ENCODE data around the gene TRIM62. TPM values are rescaled to one million over a fixed set of nuclear protein-coding genes. Genes with fewer than 3 reads are reported as not detected.
"Not testable (repeated sequence)": the region's sequence is repeated elsewhere in the genome, so short reads cannot be mapped to it uniquely, and the experiment has no call there.

TRIM62 gene
- total and polyA plus RNA-seq, 9 donors = 3.3 to 11.4 (median 5.7) TPM

GRCh38 chr1:33137800-33138199 lies 44.0 kb downstream of the TRIM62 start:
- no peak overlapping the region for H3K27ac ChIP-seq
- H3K4me1 ChIP-seq (ENCODE audit: insufficient read depth) = peaks cover 6% of the 10 kb centered on the region
- TF ChIP-seq POLR2A (IDR thresholded peaks at IDR 0.05) = no peak
- no peak for TF ChIP-seq EP300 (IDR thresholded peaks at IDR 0.05)
- peak in 2 of 3 donors; percentile 11 to 15 for TF ChIP-seq CTCF (IDR thresholded peaks at IDR 0.05)
- H3K36me3 ChIP-seq = no peaks in the 10 kb centered on the region
- no peaks in the 10 kb centered on the region for H3K9me3 ChIP-seq
- no peaks in the 10 kb centered on the region for H3K27me3 ChIP-seq
- DNase-seq = peak; percentile 37 to 64 (median 53)
- 50 to 57% (median 55%) methylated on average over 8 of the region's 8 CpGs for WGBS, 3 donors
- intact Hi-C loops (cut with DNase I) = no loop called here
- H3K4me3 ChIP-seq = no peak overlapping the region

GRCh38 chr1:33136041-33136440 lies 45.8 kb downstream of the TRIM62 start:
- intact Hi-C loops (cut with DNase I); H3K4me3 ChIP-seq; DNase-seq; H3K27me3 ChIP-seq; H3K27ac ChIP-seq; H3K4me1 ChIP-seq (ENCODE audit: insufficient read depth); H3K9me3 ChIP-seq; H3K36me3 ChIP-seq: not testable (repeated sequence)
- WGBS, 3 donors = 100% methylated on average over 1 of the region's 1 CpG

- 48 to 57% (median 52%) methylated on average over 10 of the region's 10 CpGs for WGBS, 3 donors
- intact Hi-C loops (cut with DNase I) = loop anchor here in 1 of 4 donors (5.0 kb wide), 1 partner anchor 49 kb away; the partner anchor contains the start of gene TRIM62
- H3K4me1 ChIP-seq (ENCODE audit: insufficient read depth) = peaks cover 6% of the 10 kb centered on the region
- no peak for TF ChIP-seq EP300 (IDR thresholded peaks at IDR 0.05)
- H3K27me3 ChIP-seq = no peaks in the 10 kb centered on the region
- no peak overlapping the region for H3K4me3 ChIP-seq
- no peaks in the 10 kb centered on the region for H3K9me3 ChIP-seq
- no peaks in the 10 kb centered on the region for H3K36me3 ChIP-seq
- no peak overlapping the region for H3K27ac ChIP-seq
- DNase-seq = peak in 1 of 5 donors; percentile 44
Observed at GRCh38 chr1:33133478-33134105, 48.3 kb downstream of the TRIM62 start.

- intact Hi-C loops (cut with DNase I) = loop anchor here in 1 of 4 donors (5.0 kb wide), 1 partner anchor 50 kb away; the partner anchor contains the start of gene TRIM62
- WGBS, 3 donors = 93 to 100% (median 97%) methylated on average over 2 of the region's 2 CpGs
- no peaks in the 10 kb centered on the region for H3K9me3 ChIP-seq
- no peaks in the 10 kb centered on the region for H3K36me3 ChIP-seq
- H3K27me3 ChIP-seq = no peaks in the 10 kb centered on the region
- H3K4me3 ChIP-seq = no peak overlapping the region
- no peak for DNase-seq
- TF ChIP-seq POLR2A (IDR thresholded peaks at IDR 0.05) = no peak
- no peak for TF ChIP-seq EP300 (IDR thresholded peaks at IDR 0.05)
- no peak for TF ChIP-seq CTCF (IDR thresholded peaks at IDR 0.05)
- peaks cover 8% of the 10 kb centered on the region for H3K4me1 ChIP-seq (ENCODE audit: insufficient read depth)
- H3K27ac ChIP-seq = no peak overlapping the region
Observed at GRCh38 chr1:33132549-33132948, 49.3 kb downstream of the TRIM62 start.

GRCh38 chr1:33131191-33131590 lies 50.7 kb downstream of the TRIM62 start:
- no peak for TF ChIP-seq EP300 (IDR thresholded peaks at IDR 0.05)
- H3K9me3 ChIP-seq = no peaks in the 10 kb centered on the region
- no peaks in the 10 kb centered on the region for H3K27me3 ChIP-seq
- intact Hi-C loops (cut with DNase I) = loop anchor here in 1 of 4 donors (5.0 kb wide), 1 partner anchor 51 kb away; the partner anchor contains the start of gene TRIM62
- 87 to 91% (median 91%) methylated on average over 2 of the region's 2 CpGs for WGBS, 3 donors
- DNase-seq = no peak
- peaks cover 8% of the 10 kb centered on the region for H3K4me1 ChIP-seq (ENCODE audit: insufficient read depth)
- no peaks in the 10 kb centered on the region for H3K36me3 ChIP-seq
- H3K4me3 ChIP-seq = no peak overlapping the region
- no peak overlapping the region for H3K27ac ChIP-seq

- 61 to 71% (median 63%) methylated on average over 4 of the region's 4 CpGs for WGBS, 3 donors
- no peak overlapping the region for H3K4me3 ChIP-seq
- intact Hi-C loops (cut with DNase I) = loop anchor here in 1 of 4 donors (5.0 kb wide), 1 partner anchor 52 kb away; the partner anchor contains the start of gene TRIM62
- no peak overlapping the region for H3K27ac ChIP-seq
- H3K27me3 ChIP-seq = no peaks in the 10 kb centered on the region
- DNase-seq = no peak
- no peaks in the 10 kb centered on the region for H3K36me3 ChIP-seq
- TF ChIP-seq CTCF (IDR thresholded peaks at IDR 0.05) = no peak
- TF ChIP-seq POLR2A (IDR thresholded peaks at IDR 0.05) = no peak
- no peak for TF ChIP-seq EP300 (IDR thresholded peaks at IDR 0.05)
- H3K9me3 ChIP-seq = no peaks in the 10 kb centered on the region
- peaks cover 8% of the 10 kb centered on the region for H3K4me1 ChIP-seq (ENCODE audit: insufficient read depth)
Observed at GRCh38 chr1:33130297-33130696, 51.5 kb downstream of the TRIM62 start.

Measured in ovary (tissue), 9 donors.